ENCODE data around the gene TRAPPC6A.

Gene TRAPPC6A

DNA sequence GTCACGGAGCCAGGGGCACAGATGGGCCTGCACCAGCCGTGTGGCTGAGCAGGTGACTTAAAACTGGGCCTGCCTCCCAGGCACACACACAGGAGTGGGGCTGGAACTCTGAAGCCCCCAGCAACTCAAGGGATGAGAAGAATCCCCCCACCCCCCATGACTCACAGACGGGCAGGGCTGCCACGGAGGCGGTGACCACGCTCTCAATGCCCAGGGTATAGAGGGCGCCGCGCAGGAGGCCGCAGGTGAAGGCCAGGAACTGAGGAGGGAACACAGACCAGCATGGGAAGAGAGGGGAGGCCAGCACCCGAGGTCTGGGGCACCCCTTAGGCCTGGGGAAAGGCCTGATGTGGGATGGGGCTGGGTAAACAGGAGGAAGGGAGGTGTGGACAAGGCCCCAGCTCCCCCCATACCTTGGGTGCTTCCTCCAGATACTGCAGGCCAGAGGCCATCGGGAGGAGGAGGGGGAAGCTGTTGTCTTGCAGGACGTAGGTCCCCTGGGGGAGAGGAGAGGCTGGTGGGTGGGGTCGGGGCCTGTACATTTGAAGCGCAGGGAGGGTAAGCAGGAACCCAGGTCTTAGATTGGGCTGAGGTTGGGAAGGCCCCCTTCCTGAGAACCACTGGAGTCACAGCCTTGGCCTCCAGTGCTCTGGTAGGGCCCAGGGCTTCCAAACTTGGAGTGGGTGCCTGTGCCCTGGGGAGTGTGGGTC, 14.1 kb downstream of the TRAPPC6A start:
- TF ChIP-seq GATA3 (IDR thresholded peaks at IDR 0.05; ENCODE audit: low read depth, low read length) (no peak), GATA2 (IDR thresholded peaks at IDR 0.05; ENCODE audit: low read depth, low read length) (no peak)

DNA sequence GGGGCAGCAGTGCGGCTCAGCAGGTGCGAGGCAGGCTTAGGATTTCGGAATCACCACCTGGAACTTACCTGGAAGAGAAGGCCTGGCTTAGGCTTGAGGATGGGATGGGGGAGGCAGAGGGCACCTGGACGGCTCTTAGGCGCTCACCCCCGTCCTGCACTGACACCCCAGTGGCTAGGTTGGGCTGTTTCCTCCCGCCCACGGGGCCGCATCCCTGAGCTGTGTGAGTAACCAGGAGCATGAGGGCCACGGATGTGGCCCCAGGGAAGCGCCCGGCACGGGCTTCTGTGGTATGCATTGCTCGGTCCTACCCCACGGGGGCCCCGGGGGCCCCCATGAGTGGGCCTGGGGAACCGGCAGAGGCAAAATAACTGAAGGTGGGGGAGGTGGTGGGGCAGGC, 14.9 kb downstream of the TRAPPC6A start:
- no peak for TF ChIP-seq GATA3 (IDR thresholded peaks at IDR 0.05; ENCODE audit: low read depth, low read length)
- no peak for TF ChIP-seq GATA2 (IDR thresholded peaks at IDR 0.05; ENCODE audit: low read depth, low read length)

DNA sequence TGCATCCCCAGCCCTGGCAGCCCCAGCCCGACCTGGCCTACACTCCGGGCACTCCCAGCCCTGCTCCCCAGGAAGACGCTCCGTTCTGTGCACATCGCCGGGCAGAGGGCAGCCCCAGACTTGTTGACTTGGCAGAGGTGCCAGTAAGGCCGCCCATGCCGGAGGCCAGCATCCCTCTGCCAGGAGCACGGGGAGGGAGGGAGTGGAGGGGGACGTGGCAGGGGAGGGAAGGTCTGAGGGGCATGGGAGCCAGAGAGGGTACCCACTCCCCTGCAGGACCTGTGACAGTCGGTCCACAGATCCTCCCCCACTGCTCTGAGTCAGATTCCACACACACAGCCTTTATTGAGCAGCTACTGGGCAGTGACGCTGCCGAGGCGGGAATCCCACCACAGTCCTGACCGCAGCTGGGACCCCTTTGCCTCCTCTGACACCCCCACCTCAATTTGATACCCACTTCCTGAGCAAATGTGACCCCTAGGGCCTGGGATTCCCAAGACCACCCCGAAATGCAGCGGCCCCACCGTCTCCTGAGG, 15.4 kb downstream of the TRAPPC6A start:
- TF ChIP-seq GATA2 (IDR thresholded peaks at IDR 0.05; ENCODE audit: low read depth, low read length) (no peak), GATA3 (IDR thresholded peaks at IDR 0.05; ENCODE audit: low read depth, low read length) (no peak)

DNA sequence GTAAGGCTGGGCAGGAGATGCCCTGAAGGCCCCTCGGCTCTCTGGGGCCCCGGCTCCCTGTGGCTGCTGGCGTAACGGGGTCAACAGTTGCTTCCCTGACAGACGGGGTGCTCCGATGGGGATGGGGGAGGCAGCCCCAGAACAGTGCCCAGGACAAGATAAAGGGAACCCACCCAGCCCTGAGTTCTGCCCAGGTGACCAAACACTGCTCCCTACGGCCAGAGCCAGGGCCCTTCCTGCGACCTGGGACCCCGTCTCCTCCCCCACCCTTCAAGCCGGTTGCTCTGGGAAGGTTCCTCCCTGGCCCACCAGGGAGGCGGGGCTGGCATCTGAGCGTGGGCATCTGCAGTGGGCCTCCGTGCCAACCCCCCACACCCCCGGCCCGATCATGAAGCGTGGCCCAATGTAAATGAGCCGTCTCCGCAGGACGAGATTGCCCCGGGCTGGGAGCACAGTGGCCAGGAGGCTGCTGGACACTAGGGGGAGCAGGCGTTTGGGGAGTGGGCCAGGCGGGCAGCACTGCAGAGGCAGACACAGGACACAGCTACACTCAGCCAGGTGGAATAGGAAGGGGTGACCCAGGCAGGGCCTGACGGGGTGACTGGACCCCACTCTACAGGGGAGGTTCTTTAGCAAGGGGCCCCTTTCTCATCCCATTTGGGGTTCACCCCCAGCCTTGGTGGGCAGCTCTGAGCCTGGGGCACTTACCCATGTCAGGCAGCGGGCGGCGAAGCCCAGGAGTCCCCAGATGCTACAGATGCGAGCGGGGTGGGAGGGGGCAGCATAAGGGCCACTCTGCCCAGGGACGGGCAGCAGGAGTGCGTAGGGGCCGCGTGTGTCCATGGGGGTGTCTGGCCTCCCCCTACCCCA, 16.1 kb downstream of the TRAPPC6A start:
- TF ChIP-seq GATA2 (IDR thresholded peaks at IDR 0.05; ENCODE audit: low read depth, low read length) (no peak), GATA3 (IDR thresholded peaks at IDR 0.05; ENCODE audit: low read depth, low read length) (no peak)

DNA sequence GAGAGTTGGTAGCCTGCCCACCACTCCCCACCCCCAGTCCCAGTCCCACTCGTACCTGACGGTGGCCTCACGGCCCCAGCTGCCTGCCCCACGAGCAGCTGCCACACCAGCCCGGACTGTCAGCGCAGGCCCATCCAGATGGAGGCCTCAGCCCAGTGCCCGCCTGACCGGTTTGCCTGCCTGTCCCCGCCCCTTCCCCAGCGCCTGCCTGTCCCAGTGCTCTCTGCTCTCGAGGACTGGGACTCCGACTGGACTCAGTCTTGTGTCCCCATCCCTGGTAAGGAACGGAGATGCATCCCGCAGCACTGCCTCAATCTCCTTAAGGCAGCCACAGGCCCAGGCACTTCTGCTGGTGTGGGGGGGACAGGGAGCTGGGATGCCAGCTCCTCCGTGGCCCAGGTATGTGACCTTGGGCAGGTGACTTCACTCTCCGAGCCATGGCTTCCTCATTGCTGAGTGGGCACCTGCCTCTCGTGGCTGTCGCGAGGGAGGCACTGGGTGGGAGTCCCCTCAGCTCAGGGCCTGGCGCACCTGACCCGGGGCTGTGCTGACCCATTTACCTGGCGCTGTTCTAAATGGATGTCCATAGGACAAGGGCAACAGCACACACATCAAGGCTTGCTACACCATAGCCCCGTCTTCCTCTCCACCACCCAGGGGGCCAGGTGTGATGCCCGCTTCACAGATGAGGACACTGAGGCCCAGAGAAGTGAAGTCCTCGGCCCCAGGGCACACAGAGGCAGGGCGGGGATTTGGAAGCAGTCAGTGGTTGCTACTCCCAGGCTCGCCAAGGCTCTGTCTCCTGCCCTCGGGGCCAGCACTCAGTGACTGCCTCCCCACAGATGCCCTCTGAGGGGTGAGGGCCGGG, 16.9 kb downstream of the TRAPPC6A start, which contains the start of gene NKPD1:
Gene NKPD1, minus strand, starts transcription at position 113 of the 868 bp plus-strand sequence. CDS start 832 bp downstream, outside the sequence.
- TF ChIP-seq GATA2 (IDR thresholded peaks at IDR 0.05; ENCODE audit: low read depth, low read length) = no peak
- TF ChIP-seq GATA3 (IDR thresholded peaks at IDR 0.05; ENCODE audit: low read depth, low read length) = no peak

DNA sequence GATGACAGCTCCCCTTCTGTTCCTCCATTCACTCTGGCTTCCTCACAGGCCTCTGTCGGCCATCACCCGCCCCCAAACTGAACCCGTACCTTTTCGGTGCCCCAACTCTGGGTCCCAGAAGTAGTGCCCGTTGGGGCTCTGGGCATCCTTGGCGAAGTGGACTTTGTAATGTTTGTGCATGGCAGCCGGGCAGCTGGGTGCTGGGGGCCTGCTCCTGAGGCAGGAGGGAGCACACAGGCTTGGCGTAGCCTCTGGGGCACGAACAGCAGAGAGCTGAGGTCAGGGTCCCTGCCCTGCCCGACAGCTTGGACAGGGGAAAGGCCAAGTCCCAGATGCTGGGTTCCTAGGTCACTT, 18.1 kb downstream of the TRAPPC6A start:
- no peak for TF ChIP-seq GATA3 (IDR thresholded peaks at IDR 0.05; ENCODE audit: low read depth, low read length)
- TF ChIP-seq GATA2 (IDR thresholded peaks at IDR 0.05; ENCODE audit: low read depth, low read length) = no peak

DNA sequence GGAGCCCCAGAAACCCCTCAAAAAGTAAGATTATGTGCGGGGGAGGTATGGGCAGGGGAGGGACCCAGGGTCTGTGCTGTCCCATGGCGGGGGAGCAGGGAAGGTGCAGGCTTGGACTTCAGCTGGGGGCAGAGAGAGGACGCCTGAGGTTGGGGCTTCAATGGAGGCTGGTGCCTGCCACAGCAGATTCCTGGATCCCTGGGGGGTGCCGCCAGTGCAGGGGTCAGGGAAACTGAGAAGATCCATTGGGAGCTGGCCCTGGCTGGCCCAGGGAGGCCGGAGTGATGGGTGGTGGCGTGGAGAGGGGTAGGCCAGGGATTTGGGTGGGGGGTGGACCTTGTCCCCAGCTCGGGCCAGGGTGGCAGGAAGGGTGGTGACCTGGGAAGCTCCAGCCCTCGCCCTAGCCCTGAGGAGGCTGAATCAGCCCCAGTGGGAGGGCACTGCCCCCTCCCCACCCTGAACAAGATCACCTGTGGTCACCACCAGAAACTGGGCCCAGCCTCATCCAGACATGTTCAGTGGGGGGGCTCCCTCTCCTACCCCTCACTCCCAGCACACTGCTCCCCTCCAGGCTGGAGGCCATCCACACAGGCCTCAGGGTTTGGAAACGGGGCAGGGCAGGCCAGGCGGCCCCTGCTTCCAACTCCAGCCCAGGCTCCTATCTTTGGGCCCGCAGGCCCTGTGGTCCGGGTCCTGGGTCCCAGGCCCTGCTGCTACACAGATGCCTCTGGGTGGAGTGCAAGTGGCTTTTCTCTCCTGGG, 18.6 kb downstream of the TRAPPC6A start:
- TF ChIP-seq GATA3 (IDR thresholded peaks at IDR 0.05; ENCODE audit: low read depth, low read length) (no peak), GATA2 (IDR thresholded peaks at IDR 0.05; ENCODE audit: low read depth, low read length) (no peak)

DNA sequence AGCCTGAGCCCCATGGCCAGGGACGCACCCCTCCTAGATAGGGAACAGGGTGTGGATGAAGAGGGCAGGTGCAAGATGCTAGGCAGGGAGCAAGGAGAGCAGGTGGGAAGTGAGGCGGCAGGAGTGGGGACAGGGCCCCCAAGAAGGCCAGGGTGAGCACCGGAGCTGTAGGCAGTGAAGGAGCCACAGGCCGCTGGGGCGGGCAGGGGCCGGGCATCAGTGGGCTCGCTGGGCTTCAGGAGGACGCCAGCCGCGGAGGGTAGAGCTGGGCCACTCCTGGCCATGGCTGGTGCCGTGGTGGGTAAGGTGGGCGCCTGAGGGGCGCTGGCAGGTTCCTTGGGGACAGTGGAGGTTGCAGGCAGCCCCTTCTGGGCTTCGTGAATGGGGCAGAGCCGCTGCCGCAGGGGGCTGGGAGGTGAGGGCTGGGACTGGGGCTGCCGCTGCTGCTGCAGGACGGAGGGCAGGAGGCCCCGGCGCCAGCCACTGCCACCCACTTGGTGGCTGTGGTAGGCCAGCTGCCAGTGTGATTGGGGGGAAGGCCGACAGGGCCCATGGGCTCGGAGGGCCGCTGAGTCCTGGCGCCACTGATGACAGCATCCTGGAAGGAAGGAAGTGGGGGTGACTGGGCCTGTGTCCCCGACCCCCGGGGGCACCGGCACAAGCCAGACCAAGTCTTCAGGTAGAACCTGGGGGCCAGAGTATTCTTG, 19.4 kb downstream of the TRAPPC6A start:
- TF ChIP-seq GATA2 (IDR thresholded peaks at IDR 0.05; ENCODE audit: low read depth, low read length) = no peak
- TF ChIP-seq GATA3 (IDR thresholded peaks at IDR 0.05; ENCODE audit: low read depth, low read length) = no peak

DNA sequence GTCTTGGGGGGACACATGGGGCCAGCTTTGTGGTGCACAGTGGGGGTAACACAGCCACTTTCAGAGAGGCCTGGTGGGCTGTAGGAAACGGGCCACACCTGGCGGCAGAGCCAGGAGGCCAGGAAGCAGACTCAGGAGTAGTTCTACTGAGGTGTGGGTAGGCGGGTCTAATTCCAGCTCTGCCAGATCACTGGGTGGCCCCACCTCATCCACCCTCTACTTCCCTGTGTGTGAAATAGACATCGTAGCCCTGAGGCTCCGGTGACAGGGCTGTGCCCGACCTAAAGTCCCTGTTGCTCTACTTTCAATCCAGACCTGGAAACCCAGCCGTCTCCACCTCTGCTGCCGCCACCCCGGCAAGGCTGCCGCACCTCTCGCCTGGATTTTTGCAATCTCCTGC, 21.3 kb downstream of the TRAPPC6A start:
- TF ChIP-seq GATA2 (IDR thresholded peaks at IDR 0.05; ENCODE audit: low read depth, low read length) (no peak), GATA3 (IDR thresholded peaks at IDR 0.05; ENCODE audit: low read depth, low read length) (no peak)

DNA sequence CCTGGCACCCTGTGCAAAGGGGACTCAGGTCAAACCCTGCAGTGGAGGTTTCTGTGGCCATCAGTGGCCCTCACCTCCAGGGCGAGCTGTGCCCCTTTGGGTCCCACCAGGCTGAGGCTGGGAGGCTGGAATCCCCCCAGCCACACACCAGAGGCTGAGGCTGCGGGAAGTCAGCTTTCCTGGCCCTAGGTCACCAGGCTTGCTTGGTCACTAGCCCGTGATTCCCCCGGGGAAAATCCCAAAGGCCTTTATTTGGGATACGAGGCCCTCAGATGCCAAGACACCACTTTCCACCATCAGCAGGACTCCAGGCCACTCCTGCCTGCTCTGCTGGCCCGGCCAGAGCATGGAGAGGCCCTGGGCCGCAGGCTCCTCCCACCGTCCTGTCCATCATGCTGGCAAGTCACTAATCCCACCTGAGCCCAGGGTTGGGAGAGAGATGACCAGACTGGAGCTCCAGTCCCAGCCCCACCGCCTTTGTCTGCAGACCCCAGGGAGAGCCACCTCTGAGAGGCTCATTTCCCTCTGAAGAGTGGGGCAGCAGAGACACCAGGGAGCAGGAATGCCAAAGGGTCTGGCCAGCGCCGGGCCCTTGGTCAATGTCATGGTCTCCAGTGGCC, 21.9 kb downstream of the TRAPPC6A start:
- TF ChIP-seq GATA3 (IDR thresholded peaks at IDR 0.05; ENCODE audit: low read depth, low read length) (no peak), GATA2 (IDR thresholded peaks at IDR 0.05; ENCODE audit: low read depth, low read length) (no peak)

DNA sequence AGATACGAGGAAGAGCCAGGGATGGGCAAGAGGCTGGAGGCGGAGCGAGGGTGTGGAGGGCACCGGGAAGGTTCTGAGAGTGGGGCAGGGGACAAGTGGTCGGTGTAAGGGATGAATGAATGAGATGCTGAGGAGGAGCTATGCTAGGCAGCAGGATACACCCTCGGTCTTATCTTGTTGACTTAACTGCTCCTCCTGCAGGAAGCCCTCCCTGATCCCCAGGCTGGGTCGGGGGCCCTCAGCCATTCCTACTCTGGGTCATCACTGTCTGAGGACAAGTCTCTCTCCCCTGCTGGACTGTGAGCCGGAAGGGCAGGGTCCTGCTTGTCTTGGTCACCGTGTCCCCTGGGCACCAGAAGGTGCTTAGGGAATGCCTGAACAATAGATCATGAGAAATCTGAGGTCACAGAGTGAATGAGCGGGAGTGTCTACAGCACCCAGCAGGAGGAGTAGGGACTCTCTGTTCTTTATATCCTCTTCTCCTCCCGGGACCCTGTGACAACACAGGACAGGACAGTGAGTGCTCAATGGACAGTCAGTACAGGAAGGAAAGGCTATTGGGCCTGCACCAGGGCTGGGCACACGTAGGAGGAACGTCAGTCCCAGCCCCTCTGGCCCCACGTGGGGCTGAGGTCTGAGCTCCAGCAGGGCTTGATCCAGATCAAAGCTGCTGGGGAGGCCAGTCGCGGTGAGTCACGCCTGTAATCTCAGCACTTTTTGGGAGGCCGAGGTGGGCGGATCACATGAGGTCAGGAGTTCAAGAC, 23.8 kb downstream of the TRAPPC6A start:
- no peak for TF ChIP-seq GATA3 (IDR thresholded peaks at IDR 0.05; ENCODE audit: low read depth, low read length)
- TF ChIP-seq GATA2 (IDR thresholded peaks at IDR 0.05; ENCODE audit: low read depth, low read length) = no peak
